AG04449 (cell line): Measurements from ENCODE around the gene ARRDC5.
"Not testable (repeated sequence)": the region's sequence is repeated elsewhere in the genome, so short reads cannot be mapped to it uniquely, and the experiment has no call there.

Experiments used
- CTCF ChIA-PET: fragments of 350-600 bp; formaldehyde crosslinking; extraction: SDS; loops from one replicate; lab custom pipeline; 2021; ENCODE audit warnings: antibody characterized with exemption; lab: Yijun Ruan, JAX
- POLR2A ChIA-PET: fragments of 400-600, 350-600 bp; formaldehyde crosslinking; extraction: SDS; loops from one replicate; lab custom pipeline; 2020; ENCODE audit warnings: antibody characterized with exemption, inconsistent platforms; lab: Yijun Ruan, JAX
- DNase-seq: peaks from one replicate; pipeline ENCODE4 v3.0.0-alpha.2; 2010; ENCODE audit warnings: low read depth, low spot score
- H3K4me3 ChIP-seq: 2 replicates; pipeline ENCODE4 v1.5.1; 2011; ENCODE audit warnings: low read depth, mild to moderate bottlenecking, control low read depth, low read length
- CTCF ChIP-seq: IDR thresholded peaks from one replicate; pipeline ENCODE4 v1.5.1; 2011; ENCODE audit warnings: mild to moderate bottlenecking, moderate library complexity, low read length, control low read depth, inconsistent platforms; ENCODE audit not compliant: insufficient read depth; ENCODE audit errors: missing control alignments

The ARRDC5 gene

GRCh38 chr19:4891066-4891465 lies 11.6 kb downstream of the ARRDC5 start:
- POLR2A ChIA-PET, result no interaction called here
- no peak overlapping the region for H3K4me3 ChIP-seq
- DNase-seq, result no peak
- CTCF ChIA-PET, result interaction anchor here (1.0 to 3.1 kb wide), 4 partner anchors 17 to 139 kb away, joined by 3 to 12 read pairs (median 4); no protein-coding TSS in a partner anchor
- no peak for TF ChIP-seq CTCF

GRCh38 chr19:4889034-4889815 lies 13.5 kb downstream of the ARRDC5 start:
- no peak for DNase-seq
- ChIA-PET POLR2A (no interaction called here), CTCF (interaction anchor here (3.1 kb wide), 1 partner anchor 23 kb away, joined by 12 read pairs; no protein-coding TSS in a partner anchor)
- H3K4me3 ChIP-seq, result no peak overlapping the region
- no peak for TF ChIP-seq CTCF

- DNase-seq, POLR2A ChIA-PET, CTCF ChIA-PET, H3K4me3 ChIP-seq: not testable (repeated sequence)
Measured at GRCh38 chr19:4887803-4888202, 14.9 kb downstream of the ARRDC5 start.

- POLR2A ChIA-PET, DNase-seq, H3K4me3 ChIP-seq: not testable (repeated sequence)
- CTCF ChIA-PET, result interaction anchor here (1.5 kb wide), 1 partner anchor 76 kb away, joined by 3 read pairs; no protein-coding TSS in a partner anchor
Measured at GRCh38 chr19:4884993-4885392, 17.7 kb downstream of the ARRDC5 start.

- POLR2A ChIA-PET, CTCF ChIA-PET, DNase-seq, H3K4me3 ChIP-seq: not testable (repeated sequence)
Measured at GRCh38 chr19:4882874-4883273, 19.8 kb downstream of the ARRDC5 start.

GRCh38 chr19:4879041-4879440 lies 23.7 kb downstream of the ARRDC5 start:
- H3K4me3 ChIP-seq, result no peak overlapping the region
- ChIA-PET CTCF (interaction anchor here (0.9 to 1.4 kb wide), 2 partner anchors 8 to 33 kb away, joined by 3 to 4 read pairs; no protein-coding TSS in a partner anchor), POLR2A (no interaction called here)
- DNase-seq, result no peak
- TF ChIP-seq CTCF, result no peak

GRCh38 chr19:4878491-4878968 lies 24.2 kb downstream of the ARRDC5 start:
- ChIA-PET CTCF (interaction anchor here (1.4 kb wide), 1 partner anchor 8 kb away, joined by 4 read pairs; no protein-coding TSS in a partner anchor), POLR2A (no interaction called here)
- TF ChIP-seq CTCF, result no peak
- no peak overlapping the region for H3K4me3 ChIP-seq
- DNase-seq, result no peak
